Stomach (tissue), 4 donors: ENCODE results near the gene MMP28.

Experiments
- CTCF ChIP-seq, 7 experiments: fragments of 450-650 bp in 4 of 7; fragments of 200-600 bp in 3 of 7; sonication (generic) in 3 of 7; IDR thresholded peaks; one replicate each; pipeline ENCODE4 v1.5.1; 2016 to 2019; ENCODE audit warnings: antibody characterized with exemption in 7 of 7, control low read depth in 2 of 7, mild to moderate bottlenecking in 1 of 7
- EP300 ChIP-seq: sonication (generic); formaldehyde crosslinking; IDR thresholded peaks from one replicate; pipeline ENCODE4 v1.6.1; 2017; ENCODE audit warnings: antibody characterized with exemption
- POLR2A ChIP-seq, 4 donors: fragments of 450-650 bp; IDR thresholded peaks; one replicate each; pipeline ENCODE4 v1.6.1; 2016; ENCODE audit warnings: antibody characterized with exemption in 4 of 4, control low read depth in 2 of 4, mild to moderate bottlenecking in 1 of 4, moderate library complexity in 1 of 4

- TF ChIP-seq CTCF (IDR thresholded peaks at IDR 0.05) (peak in 6 of 7 experiments; percentile 34 to 97 (median 92)), EP300 (no peak), POLR2A (IDR thresholded peaks at IDR 0.05) (no peak)
Measured at GRCh38 chr17:35764123-35764991, 31.1 kb downstream of the MMP28 start.
